Raji (cell line): ENCODE results near the gene ENAH.

Source experiments
- POLR2A ChIP-seq: IDR thresholded peaks from 2 replicates; pipeline ENCODE4 v1.6.1; 2011; ENCODE audit warnings: low read depth, low read length, control low read depth; ENCODE audit not compliant: insufficient read depth

ENAH gene

GRCh38 chr1:225483818-225484656 lies 168.9 kb downstream of the ENAH start:
- no peak for TF ChIP-seq POLR2A

GRCh38 chr1:225482421-225482950 lies 170.4 kb downstream of the ENAH start:
- no peak for TF ChIP-seq POLR2A

GRCh38 chr1:225481738-225482137 lies 171.2 kb downstream of the ENAH start:
- TF ChIP-seq POLR2A: no peak

GRCh38 chr1:225480825-225481434 lies 172.0 kb downstream of the ENAH start:
- TF ChIP-seq POLR2A: no peak

GRCh38 chr1:225479996-225480720 lies 172.8 kb downstream of the ENAH start:
- TF ChIP-seq POLR2A: no peak

- TF ChIP-seq POLR2A: no peak
Observed at GRCh38 chr1:225479341-225479740, 173.6 kb downstream of the ENAH start.

GRCh38 chr1:225477296-225477911 lies 175.5 kb downstream of the ENAH start:
- TF ChIP-seq POLR2A: no peak

- no peak for TF ChIP-seq POLR2A
Observed at GRCh38 chr1:225476538-225476988, 176.4 kb downstream of the ENAH start.

GRCh38 chr1:225476100-225476511 lies 176.8 kb downstream of the ENAH start:
- no peak for TF ChIP-seq POLR2A

- no peak for TF ChIP-seq POLR2A
Observed at GRCh38 chr1:225474986-225475820, 177.7 kb downstream of the ENAH start.

GRCh38 chr1:225474439-225474985 lies 178.4 kb downstream of the ENAH start:
- no peak for TF ChIP-seq POLR2A

- peak; percentile 38; the same call in 1 of the 2 replicates for TF ChIP-seq POLR2A
Observed at GRCh38 chr1:225473266-225473665, 179.7 kb downstream of the ENAH start.

- no peak for TF ChIP-seq POLR2A
Observed at GRCh38 chr1:225471453-225472301, 181.2 kb downstream of the ENAH start.

- TF ChIP-seq POLR2A: no peak
Observed at GRCh38 chr1:225471109-225471452, 181.8 kb downstream of the ENAH start.
